HG03103 (cell line): ENCODE results near the gene C12orf60.

ENCODE experiments used
- ATAC-seq: cut with Tn5 transposase; IDR thresholded peaks from one replicate; pipeline ENCODE4 v1.9.1; 2021; ENCODE audit warnings: low read depth; ENCODE audit not compliant: unreplicated experiment

The C12orf60 gene

DNA sequence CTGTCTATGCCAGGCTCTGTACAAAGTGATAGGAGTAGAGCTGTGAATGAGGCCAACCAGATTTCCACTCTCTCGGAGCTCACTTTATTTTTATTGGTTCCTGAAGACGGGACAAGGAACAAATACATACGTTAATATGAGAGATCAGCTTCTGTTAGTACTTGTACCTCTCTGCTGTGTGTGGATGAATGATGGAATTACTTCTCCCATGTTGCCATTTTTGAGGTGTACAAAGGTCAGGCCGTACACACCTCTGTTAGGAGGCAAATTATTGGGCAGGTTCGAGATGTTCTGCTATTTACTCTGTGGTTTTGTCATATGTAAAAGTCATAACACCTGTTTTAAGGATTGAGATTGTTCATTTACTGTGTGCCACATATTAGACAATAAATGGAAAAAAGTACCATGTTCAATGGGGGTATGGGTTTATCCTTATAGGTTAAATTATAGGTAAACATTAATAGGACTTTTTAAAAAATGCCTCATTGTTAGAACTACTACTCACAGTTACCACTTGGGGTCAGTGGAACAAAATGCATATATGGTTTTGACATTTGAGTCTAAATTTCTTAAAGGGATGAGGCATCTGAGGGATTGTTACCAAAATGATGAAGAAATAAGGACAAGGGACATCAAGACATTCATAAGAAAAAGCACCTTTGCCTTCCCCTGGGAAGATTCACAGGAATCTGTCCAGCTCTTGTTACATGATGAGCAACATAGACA, 27.1 kb upstream of the C12orf60 start:
- ATAC-seq, result no peak

DNA sequence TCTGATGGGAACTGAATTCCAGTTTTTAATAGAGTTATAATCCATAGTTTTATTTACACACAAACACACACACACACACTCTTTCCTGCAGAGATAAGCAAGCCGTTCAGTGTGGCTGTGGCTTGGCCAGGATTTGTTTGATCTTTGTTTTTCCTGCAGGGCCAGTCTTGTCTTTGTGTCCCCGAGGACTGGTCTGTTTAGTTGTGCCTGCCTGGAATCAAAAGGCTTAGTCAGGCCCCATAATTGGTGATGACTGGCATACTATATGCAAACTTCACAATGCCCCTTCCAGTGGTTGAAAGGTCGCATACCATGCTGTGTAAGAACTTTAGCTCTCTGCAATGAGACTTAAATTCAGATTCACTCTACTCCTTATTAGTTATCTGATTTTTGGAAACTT, 26.2 kb upstream of the C12orf60 start:
- ATAC-seq, result no peak

DNA sequence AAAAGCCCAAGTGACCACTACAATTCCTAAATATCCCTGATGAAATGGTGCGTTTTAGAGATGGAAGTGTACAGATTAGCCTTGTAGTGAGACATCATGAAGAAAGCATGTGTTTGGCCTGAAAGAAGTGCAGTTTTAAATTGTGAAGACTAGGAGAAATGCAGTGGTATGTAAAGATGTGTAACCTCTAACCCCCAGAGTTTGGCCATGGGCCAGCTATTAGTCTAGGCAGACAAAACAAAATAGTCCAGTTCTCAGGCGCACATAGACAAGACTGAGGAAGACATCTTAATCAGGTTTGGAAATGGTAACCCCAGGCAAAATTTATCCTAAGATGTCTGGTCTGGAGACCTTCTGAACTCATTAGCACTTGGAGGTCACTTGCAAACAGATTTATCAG, 23.6 kb upstream of the C12orf60 start:
- ATAC-seq, result no peak

DNA sequence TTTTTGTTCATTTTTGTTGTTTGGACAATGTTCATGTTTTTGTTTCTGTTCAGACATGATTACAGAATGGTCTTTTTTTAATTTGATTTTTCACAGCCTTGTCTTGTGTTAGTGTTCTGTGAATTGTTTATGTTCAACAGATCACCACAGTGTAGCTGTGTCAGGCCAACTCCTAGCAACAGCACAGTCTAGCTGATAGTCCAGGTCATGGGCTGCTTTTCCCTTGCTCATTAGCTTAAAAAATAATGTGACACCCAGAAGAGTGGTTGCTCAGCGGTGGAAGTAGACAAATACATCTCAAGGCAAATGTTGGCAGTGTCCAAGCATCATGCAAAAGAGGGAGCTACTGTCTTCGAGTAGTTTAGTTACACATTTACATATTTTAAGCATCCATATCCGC, 22.6 kb upstream of the C12orf60 start:
- ATAC-seq, result no peak

DNA sequence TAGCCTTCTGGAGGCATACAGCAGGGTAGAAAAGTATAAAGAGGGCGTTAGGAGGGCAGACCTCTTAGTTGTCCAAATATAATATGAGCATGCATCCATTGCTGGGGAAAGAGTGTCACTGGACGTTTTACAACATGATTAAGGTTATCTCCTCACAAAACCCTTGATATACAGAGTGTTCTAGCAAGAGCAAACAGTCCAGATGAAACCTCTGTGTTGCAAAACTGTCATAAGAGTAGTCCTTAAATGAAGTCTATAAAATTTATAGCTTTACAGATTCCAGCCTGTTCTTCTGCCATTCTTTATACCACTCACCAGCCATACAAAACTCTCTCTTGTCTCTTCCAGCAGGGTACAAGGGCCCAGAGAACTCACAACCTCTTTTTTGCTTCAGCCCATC, 21.9 kb upstream of the C12orf60 start:
- no peak for ATAC-seq

DNA sequence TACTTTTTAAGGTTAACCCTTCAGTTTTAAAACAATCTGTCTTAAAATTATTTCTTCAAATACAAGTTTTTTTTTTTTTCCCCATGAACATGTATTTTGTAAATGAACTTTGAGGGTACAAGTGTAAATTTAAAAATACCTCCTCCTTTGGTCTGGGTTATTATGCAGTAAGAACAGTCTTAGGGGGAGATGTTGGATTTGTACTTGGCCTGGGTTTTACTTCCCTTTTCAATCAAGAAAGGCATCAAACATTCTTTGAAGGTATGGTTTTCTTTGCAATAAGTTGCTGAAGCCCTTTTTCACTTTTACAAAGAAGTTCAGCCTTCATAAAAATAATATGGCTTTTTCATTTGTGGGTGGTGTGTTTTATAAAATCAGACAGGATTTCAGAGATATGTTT, 20.7 kb upstream of the C12orf60 start:
- ATAC-seq, result no peak

DNA sequence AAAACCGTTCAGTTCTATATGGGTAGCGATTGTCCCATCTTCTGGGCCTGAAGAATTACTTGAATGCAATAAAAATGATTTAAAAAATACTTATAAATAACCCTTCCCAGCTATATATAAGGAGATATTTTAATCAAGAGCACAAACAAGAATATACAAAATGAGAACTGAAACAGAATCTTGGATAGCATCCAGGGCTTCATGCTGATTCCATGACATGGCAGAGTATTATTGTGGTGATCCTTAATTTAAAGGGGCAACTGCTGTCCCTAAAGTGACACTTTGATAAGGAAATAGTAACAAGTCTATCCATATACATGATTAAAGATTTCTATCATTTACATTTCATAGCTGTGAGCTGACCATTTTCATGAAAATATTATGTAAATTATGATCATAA, 19.0 kb upstream of the C12orf60 start:
- no peak for ATAC-seq

DNA sequence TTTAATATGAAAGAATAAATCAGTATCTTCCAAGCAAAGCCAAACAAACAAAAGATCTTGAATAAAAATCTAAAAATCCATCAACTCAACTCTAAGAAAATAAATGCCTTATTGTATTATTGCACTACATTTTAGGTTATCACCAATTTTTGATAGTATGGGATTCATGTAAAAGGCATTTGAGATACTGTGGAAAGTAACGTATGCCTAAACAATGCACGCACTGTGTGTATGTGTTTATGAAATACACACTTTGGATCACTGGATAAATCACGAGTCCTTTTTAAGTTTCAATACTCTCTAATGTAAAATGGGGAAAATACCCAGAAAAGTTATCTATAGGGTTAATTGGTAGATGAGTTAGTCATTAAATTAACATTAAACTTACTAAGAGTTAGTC, 17.9 kb upstream of the C12orf60 start:
- ATAC-seq, result no peak

DNA sequence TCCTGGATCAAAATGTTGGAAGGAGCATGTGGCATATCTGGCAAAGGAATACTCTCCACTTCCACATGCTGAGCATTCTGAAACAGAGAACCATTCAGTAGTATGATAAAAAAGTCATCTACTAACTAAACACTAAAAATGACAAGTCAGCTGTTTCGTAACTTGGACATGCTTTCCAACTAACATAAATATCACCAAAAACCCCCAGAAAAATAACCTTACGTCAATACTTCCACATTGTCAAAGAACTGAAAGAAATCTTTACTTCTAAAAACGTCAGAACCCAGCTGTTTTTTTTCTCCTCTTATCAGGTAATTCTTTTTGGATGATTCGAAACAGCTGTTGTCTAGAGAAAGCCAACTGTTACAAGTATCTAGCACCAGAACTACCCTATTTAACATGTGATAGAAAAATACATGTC, 8.4 kb upstream of the C12orf60 start:
- ATAC-seq, result no peak

DNA sequence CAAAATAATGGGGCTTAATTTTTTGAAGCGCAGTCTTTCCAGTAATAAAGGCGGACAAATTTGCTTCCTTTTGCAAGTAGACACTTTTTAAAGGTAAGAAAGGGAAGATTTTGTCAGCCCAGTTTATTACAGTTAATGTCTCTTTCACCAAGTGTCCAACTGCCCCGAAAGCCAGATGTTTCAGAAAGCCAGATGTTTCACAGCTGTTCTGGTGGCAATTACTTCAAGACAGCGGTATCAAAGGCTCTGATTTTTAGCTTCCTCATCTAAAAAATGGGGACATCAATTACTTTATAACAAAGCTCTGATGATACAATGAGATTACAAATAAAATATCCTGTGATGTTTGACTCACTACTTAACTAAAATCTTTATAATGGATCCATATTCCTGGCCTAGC, 1.2 kb upstream of the C12orf60 start:
- no peak for ATAC-seq

DNA sequence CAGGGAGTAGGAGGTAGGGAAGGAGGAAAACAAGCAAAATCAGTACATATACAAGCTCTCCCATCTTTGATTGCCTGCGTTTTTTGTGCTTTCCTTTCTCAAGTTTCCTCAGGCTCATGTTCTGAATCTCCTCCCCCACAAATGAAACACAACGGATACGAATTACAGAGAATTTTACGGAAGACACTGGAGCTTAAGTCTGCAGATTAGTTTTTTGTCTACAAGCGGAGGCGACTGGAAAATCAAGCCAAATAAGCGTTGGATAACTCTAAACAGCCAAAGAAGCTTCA, 804 bp upstream of the C12orf60 start:
- no peak for ATAC-seq

DNA sequence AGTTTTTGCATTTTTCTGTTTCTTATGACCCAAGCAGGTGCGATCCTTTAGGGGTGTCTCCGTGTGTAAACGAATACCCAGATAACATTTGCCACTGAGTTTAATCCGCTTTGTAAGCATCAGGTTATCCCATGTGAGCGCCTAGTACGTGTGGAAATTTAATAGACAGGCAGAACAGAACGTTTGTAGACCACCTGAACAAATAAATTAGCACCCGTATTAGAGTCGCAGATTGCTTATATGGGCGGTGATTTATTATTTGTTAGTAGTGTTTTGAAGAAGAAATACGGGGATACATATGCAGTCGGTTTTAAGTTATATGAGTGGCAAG, 325 bp downstream of the C12orf60 start:
- ATAC-seq, result peak; percentile 13

DNA sequence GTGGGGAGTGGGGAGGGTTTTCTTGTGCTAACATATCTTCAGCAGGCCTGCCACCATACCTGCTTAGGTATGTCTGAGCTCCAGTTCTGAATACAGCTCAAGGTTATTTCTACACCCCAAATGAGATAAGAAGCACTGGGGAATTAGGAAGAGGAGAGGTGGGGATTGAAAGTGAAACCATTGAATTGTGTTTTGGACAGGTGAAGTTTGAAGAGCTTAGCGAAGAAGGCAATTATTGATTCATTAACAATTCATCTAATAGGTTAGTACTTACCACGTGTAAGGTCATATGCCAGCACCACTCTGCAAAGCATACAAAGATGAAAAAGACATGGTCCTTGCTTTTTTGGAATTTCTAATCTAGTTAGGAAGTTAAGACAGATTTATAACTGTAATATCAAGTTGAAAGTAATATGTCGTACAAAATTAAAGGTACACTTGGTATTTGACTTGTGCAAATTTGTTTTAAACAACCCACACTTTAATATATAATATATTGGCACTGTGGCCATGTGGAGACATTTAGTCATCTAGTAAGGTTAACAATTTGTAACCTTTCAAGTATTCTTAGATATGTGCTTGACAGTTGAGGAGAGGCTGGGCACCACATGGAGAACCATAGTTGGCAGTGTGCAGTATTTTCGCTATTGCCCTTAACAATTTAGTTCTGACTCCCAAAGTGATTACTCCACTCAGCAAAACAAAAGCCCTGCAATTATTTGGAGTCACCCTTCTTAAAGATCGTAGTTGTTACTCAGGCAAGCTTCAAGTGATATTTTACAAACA, 6.9 kb downstream of the C12orf60 start:
- no peak for ATAC-seq

DNA sequence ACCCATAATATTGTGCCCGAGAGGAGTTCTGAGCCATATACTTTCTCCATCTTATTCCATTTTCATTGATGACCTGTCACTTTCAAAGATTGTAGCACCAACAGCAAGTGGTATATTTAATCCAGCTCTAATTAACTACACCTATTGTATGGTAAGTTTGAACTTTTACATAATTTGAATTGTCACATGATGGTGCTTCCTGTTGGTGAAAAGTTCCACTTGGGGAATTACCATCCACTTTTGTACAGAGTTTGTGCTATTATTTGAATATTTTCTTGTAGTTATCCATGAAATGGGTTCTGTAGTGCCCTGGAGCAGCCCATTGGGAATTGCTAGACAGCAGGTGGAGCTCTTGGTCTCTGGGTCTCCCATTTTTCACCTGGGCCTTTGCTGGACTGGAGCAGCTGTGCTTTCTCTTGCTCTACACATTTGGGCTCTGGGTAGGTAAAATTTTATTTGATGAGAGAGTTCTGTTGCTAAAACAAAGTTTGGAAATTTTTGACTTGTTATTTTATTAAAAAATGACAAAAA, 7.5 kb downstream of the C12orf60 start:
- no peak for ATAC-seq

DNA sequence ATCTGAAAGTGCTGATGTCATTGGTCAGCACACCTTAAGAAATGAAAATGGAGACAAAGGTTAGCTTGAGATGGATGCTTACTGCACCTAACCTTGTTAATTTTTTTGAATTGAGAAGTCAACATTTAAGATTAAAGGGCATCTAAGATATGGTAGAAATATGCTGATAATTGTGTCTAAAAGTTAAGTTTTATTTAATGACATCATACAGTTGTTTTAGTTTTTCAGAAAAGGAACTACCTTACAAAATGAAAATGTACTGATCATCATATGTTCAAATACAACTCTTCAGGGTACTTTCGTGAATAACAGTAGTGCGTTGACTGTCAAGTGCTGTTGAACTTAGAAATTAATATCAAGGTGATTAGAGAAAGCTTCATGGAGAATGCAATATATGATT, 8.0 kb downstream of the C12orf60 start:
- no peak for ATAC-seq

DNA sequence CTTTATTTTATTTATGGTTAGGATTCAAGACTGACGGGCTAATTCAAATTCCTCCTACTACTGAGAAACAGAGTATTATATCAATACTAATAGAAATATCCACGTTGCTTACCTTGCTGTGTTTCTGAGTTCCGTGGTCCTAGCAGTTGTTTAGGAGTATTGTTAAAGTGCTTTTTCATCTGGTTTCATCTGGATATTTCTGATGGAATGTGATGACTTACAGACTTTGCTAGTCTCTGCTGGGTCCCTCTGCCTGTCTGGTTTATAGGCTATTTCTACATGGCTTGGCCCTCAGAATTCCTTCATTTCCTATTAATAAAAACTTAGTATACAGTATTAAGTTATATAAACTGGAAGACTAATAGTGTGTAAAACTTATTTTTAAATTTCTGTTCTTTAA, 10.5 kb downstream of the C12orf60 start, which contains the start of gene SMCO3:
TSS of gene SMCO3 (minus strand) at position 169 of the 400 bp plus-strand sequence. CDS start 7,502 bp downstream, outside the sequence.
- ATAC-seq, result no peak

DNA sequence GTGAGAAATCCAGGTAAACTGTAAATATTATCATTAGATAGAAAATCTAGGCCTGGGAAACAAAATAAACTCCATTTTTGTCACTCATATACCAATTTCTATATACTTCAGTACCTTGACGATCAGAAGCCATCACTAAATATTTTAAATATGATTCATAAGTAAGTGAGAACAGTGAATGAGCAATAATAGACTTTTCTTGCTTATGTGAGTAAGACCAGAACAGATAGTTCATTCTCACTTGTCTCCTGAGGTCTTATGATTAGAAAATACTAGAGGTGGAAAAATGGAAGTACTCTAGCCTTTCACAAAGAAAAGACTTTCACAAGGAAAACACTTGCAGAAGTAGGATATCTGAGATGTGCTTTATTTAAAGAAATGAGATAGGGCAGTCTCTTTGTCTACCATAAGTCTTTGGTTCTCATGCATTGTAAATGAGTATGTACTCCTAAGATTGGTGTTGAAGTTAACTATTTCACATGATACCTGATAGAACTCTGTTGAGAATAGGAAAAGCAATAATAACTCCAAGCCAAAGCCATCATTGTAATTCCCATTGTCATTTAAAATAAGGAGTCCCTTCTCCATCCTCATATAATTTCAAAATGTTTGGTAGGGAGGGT, 20.7 kb downstream of the C12orf60 start:
- no peak for ATAC-seq

DNA sequence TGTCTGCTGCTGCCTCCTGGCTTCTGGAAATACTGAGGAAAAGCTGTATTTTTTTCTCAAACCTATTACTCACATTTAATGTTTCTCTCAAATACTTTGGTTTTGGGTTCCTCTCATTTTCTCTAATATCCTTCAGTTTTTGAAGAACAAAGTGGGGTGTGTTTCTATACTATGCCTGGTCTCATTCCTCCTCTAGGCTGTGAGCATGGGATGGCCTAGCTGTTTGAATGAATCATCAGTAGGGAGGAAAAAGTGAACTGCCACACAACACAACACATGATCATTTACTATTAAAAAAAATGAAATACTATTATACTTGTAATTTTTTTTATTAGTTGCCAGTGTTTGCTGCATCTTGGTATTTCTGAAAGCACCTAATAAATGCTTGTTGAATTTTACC, 21.8 kb downstream of the C12orf60 start:
- ATAC-seq, result no peak

DNA sequence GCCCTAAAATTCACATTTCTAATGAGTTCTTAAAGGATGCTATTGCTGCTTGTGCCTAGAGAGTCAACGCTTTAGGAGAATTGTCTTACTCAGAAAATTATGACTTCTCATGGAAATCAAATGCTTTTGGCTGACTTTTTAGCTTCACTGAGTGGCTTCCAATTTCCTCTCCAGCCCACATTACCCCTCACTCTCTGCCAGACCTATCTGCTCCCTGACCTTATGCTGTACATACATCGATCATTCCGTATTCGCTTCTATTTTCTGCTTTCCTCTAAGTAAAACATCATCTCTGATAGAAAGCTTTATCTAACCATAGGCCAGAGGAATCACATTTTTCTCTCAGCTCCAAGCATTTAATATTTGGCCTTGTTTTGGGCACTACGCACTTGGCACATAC, 23.0 kb downstream of the C12orf60 start:
- ATAC-seq, result no peak

DNA sequence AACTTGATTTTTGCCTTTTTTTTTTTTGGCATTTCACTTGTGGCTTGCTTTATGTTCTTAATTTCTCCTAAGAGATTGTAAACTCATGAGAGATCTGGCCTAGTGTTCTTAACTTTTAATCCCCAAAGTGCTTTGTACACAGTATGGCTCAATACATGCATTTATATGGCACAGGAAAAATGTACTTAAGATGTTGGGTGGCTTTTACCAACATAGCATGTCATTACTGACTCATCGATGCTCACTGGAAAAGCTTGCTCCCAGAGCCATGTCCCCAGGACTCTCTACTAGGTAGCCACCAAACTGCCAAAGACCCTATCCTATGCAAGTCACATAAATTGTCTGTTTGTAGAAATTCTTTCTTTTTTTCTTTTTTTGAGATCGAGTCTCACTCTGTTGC, 23.6 kb downstream of the C12orf60 start:
- no peak for ATAC-seq

DNA sequence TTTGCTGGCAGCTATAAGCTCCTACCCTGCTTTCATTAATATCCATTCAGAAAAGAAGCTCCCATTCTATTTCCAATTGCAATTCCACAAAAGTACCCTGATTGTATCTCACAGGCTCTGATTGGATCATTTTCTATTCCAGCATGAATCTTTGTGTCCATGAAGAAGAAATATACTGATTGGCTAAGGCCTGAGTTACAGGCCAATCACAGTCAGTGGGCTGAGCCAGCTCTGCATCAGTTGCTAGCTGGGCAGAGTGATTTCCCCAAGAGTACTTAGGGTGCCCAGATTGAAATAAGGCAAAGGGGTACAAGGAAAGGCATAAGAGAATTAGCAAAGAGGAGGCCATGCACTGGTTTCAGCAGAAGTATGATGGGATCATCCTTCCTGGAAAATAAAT, 25.4 kb downstream of the C12orf60 start:
- peak; percentile 73 for ATAC-seq

DNA sequence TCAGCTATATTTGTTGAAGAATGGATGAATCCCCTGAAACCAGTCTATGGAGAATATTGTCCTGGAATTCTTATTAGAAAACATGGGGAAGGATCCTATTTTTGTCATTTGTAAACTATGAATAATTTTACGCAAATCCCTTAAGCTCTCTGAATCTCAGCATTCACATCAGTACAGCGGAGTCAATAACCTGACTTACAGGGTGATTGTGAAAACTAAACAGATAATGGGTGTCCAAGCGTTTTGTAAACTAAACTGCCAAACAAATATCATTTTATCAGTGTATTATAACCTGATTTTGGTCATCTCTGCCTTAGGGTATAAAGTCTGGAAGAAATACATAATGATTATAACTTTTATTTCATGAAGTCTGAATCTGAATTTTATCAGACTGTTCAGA, 29.9 kb downstream of the C12orf60 start:
- no peak for ATAC-seq
